GM19099 (cell line): Measurements from ENCODE around the gene KAZN.

ENCODE experiments used
- POLR2A ChIP-seq: IDR thresholded peaks from 3 replicates; pipeline ENCODE4 v1.6.1; 2011; ENCODE audit warnings: low read depth; ENCODE audit not compliant: insufficient read length; ENCODE audit errors: extremely low read depth

The KAZN gene

DNA sequence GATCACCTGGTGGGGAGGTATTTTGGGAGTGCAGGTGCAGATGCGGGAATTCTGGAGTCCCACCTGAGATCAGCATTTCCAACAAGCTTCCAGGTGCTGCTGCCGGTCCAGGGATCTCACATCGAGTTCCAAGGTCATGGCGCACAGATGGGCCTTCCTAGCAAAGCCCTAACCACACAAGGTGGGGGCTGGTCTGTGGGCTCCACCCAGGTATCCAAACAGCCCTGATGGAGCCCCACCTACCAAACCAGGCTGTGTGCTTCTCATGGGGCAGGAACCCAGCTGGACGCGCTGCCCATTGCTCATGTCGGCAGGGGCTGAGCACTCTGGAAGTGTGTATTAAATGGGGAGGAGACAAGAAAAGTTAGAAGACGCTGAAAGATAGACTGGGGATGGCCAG is 520.1 kb downstream of the KAZN start:
- TF ChIP-seq POLR2A, result no peak

- TF ChIP-seq POLR2A, result no peak
These were observed 521.9 kb downstream of the KAZN start for GRCh38 chr1:15120251-15120945.

- no peak for TF ChIP-seq POLR2A
These were observed 523.8 kb downstream of the KAZN start for GRCh38 chr1:15122331-15122730.

DNA sequence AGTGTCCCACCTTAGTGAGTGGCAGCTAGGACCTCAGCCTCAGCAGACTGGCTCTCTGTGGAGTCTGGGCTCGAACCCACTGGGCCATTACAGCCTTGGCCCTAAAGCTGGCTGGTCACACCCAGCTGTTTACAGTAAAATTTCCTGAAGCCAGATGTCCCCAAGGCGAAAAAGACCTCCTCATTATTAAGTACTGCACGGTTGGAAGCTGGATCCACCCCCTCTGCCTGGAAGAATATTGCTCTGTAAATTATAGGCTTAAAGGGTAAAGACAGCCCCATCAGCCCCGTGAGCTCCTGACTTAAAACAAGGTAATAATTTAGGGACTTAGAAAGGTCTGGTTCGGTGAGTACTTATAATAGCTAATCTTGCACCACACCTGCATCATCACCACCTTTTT is 524.8 kb downstream of the KAZN start:
- TF ChIP-seq POLR2A, result no peak

GRCh38 chr1:15123925-15124324 is 525.4 kb downstream of the KAZN start:
- no peak for TF ChIP-seq POLR2A

DNA sequence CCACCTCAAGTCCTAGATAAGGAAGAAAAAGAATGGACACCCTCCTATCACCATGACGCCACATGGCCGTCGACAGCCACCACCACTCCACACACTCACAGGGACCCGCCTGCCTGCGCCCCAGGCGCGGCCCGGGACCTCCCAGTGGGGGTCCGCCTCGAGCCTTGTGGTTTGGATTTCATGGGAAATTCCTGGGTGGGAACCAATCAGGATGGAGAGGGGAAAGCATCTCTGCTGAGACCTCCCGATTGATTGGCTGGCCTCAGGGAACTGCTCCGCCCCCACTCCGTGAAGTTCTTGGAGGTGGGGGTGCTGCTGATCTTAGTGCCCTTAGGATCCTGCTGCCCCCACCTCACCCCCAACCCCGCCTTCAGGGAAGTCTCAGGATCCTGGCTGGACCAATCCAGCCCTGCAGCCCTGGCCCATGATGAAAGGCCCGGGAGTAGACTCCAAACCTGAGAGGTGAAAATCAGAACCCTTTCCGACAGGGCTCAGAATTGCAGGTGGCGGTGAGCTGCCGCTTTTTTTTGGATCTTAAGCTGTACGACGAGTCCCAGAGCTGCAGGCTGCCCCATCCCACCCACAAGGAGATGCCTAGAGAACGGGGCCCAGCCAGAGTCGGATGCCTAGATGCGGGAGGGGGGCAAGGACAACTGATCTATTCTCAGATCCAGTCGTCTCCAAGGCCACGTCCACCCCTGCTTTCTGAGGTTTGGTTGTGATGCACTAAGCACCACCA is 526.0 kb downstream of the KAZN start:
- TF ChIP-seq POLR2A, result no peak

DNA sequence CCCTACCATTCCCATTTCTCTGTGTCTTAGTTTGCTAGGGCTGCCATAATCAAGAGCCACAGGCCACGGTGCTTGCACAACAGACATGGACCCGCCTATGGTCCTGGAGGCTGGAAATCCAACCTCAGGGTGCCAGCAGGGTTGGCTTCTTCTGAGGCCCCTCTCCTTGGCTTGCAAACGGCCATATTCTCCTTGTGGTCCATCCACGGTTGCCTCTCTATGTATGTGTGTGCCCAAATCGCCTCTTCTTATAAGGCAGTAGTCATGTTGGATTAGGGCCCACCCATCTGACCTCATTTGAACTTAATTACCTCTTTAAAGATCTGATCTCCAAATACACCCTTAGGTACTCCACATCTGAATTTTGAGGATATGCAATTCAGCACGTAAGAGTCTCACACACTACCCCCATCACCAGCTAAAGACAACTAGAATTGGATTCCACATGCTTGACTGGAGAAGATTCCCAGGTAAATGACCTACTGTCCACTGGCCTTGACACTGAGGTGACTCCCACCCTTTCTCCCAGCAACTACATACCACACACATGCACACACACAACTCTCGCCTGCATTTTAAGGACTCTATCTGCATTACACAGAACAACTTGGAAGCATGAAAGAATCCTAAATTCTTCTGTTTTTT is 526.7 kb downstream of the KAZN start:
- TF ChIP-seq POLR2A, result no peak

DNA sequence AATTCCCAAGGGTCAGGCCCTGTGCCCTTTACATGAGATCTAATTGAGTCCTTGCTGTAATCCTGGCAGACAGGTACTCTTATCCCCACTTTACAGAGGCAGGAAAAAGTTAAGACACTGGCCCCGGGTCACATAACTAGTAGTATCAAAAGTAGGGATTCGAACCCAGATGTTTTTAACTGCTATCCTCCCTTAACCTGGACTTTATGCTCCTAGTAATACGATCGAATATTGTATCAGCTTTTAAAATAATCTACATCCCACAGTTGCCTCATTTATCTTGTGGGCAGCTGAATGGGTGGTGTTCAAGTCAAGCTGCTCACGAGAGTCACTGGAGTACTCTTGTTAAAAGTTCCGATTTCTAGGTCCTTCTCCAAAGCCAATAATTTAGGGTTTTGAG is 529.6 kb downstream of the KAZN start:
- no peak for TF ChIP-seq POLR2A

- no peak for TF ChIP-seq POLR2A
These were observed 530.2 kb downstream of the KAZN start for GRCh38 chr1:15128520-15129313.

DNA sequence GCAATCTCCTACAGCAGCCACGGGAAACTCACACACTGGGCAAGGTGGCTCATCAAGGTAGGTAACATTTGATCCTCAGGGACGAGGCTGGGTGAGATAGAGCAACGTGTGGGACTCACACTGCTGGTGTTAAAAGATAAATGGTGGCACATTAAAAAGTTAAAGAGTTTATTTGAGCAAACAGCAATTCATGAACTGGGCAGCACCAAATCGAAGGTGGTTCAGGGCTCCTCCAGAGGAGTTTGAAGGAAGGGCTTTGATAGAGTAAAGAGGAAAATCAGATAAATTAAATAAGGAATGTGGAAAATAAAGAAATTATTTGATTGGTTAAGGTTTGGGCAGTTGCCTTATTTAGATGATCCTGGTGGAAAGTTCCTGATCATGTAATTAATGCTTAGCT is 531.5 kb downstream of the KAZN start:
- TF ChIP-seq POLR2A, result no peak

DNA sequence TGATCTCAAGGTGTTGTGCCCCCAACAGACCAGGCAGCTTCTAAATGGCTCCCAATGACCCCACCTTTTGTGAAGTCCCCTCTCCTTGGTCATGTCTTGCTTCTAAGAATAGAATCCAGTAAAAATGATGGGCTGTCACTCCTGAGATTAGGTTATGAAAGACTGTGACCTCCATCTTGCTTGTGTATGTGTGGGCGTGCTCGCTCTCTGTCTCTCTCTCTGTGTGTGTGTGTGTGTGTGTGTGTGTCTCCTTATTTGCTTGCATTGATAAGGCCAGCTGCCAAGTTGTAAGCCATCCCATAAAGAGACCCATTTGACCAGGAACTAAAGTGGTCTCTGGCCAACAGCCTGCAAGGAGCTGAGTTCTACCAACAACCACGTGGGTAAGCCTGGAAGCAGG is 532.1 kb downstream of the KAZN start:
- TF ChIP-seq POLR2A, result no peak

GRCh38 chr1:15132965-15133364 is 534.5 kb downstream of the KAZN start:
- no peak for TF ChIP-seq POLR2A

DNA sequence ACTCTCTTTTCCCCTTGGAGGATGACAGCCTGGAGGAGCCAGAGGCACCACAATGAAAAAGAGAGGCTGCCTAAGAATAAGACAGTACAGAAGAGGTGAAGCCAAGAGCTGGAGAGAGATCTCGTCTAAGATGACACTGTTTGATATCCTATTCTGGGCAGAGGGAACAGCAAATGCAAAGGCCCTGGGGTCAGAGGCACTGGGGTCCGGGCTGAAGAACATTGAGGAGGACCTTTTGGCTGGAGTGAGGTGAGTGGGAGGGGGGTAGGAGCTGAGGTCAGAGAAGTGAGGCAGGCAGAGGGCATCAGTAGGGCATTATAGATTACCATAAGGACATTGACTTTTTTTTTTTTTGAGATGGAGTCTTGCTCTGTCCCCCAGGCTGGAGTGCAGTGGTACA is 535.8 kb downstream of the KAZN start:
- no peak for TF ChIP-seq POLR2A

DNA sequence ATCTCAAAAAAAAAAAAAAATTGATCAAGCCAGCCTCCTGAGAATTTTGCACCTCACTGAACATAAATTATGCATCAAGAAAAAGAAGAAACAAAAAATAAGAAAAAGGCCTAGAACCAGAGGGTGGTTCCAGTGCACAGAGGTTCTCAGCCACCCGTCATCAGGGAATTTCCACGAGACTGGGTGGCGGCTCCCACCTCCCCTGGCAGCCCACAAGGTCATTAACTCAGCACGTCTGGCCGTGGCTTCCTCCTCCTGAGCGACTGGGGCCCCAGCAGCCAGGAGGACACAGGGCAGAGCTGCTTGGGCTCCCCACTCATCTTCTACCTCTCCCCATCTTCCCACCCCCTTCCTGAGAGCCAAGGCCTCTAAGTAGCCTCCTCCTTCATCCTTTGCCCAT is 539.3 kb downstream of the KAZN start:
- TF ChIP-seq POLR2A, result no peak

- no peak for TF ChIP-seq POLR2A
These were observed 541.3 kb downstream of the KAZN start for GRCh38 chr1:15139654-15140350.

- TF ChIP-seq POLR2A, result no peak
These were observed 543.6 kb downstream of the KAZN start for GRCh38 chr1:15141935-15142539.
